ENCODE data around the gene PDZRN4. TPM values are rescaled to one million over a fixed set of nuclear protein-coding genes. Genes with fewer than 3 reads are reported as not detected.
"Not testable (repeated sequence)": the region's sequence is repeated elsewhere in the genome, so short reads cannot be mapped to it uniquely, and the experiment has no call there.

Gene PDZRN4
- total RNA-seq, 1 experiment from 2014 or later: not detected

DNA sequence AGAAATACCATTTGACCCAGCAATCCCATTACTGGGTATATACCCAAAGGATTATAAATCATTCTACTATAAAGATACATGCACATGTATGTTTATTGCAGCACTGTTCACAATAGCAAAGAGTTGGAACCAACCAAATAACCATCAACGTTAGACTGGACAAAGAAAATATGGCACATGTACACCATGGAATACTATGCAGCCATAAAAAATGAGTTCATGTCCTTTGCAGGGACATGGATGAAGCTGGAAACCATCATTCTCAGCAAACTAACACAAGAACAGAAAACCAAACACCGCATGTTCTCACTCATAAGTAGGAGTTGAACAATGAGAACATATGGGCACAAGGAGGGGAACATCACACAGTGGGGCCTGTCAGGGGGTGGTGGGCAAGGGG is 97.3 kb downstream of the PDZRN4 start:
- DNase-seq (ENCODE audit: low spot score): not testable (repeated sequence)

GRCh38 chr12:41286426-41286825 is 98.3 kb downstream of the PDZRN4 start:
- DNase-seq (ENCODE audit: low spot score): no peak

DNA sequence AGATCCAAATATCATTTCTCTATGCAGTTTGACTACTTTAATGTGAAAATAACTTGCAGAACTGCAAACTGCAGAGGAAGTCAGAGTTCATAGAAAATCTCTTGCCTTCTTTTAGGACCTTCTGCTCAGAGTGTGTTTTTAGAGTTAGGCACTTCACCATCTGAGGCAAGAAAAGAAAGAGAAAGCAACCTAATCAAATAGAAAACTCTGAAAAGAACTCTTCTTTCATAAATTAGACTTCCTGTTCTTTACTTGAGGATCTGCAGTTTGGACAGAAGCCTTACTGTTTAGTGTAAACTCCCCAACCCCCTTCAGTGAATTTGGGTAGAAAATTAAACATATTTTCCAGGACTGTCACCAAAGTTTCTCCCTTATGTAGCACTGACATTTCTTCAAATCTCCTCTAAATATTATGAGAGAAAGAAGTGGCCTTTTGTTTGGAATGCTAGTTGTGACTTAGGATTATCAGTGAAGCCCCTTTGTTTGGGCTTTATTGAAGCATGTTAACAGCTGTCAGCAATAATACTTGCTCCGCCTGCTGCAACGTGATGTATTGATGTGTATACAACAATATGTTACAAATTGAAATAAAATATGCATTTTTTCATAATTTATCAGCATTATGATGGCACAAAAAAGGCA is 99.5 kb downstream of the PDZRN4 start:
- DNase-seq (ENCODE audit: low spot score): no peak

- no peak for DNase-seq (ENCODE audit: low spot score)
These were observed 100.2 kb downstream of the PDZRN4 start for GRCh38 chr12:41288142-41288811.

- no peak for DNase-seq (ENCODE audit: low spot score)
These were observed 101.4 kb downstream of the PDZRN4 start for GRCh38 chr12:41289501-41289900.

GRCh38 chr12:41293011-41293410 is 104.9 kb downstream of the PDZRN4 start:
- peak; percentile 59 for DNase-seq (ENCODE audit: low spot score)

DNA sequence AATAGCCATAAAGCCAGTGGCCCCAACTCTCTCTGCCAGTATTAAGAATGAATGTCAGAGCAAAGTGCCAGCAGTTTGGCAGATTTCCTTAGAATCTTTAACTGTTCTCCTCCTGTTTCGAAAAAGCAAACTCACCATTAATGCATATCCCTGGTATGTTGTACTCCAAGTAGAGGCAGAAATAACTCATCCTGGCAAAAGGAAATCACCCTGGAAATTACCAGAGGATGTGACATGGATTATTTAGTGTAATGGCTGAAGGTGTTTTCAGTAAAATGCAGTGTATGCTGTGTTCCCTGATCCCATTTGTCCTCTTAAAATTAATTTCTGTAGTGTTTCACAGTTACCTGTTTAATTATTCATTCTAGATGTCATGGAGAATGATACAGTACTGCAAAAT is 105.3 kb downstream of the PDZRN4 start:
- DNase-seq (ENCODE audit: low spot score): no peak

DNA sequence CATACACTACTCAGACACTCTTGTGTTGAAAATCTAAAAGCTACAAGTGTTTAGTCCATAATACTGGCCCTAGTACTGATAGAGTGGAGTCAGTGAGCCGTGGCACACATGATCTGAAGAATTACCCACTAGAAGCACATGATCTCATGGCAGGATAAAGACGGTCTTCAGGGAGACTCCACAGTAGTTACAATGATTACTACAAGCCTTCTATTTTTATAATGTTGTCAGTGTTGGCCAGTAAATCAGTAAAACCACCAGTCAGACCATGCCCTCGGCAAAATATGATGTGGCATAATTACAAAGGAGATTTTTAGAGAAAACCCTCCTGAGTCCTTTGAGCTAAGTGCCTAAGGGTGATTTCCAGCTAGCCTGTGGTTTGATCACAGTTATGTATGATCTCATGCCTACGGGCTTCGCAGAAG is 114.9 kb downstream of the PDZRN4 start:
- DNase-seq (ENCODE audit: low spot score): peak; percentile 8

- no peak for DNase-seq (ENCODE audit: low spot score)
These were observed 116.4 kb downstream of the PDZRN4 start for GRCh38 chr12:41304526-41304925.

- no peak for DNase-seq (ENCODE audit: low spot score)
These were observed 122.2 kb downstream of the PDZRN4 start for GRCh38 chr12:41310367-41310766.

DNA sequence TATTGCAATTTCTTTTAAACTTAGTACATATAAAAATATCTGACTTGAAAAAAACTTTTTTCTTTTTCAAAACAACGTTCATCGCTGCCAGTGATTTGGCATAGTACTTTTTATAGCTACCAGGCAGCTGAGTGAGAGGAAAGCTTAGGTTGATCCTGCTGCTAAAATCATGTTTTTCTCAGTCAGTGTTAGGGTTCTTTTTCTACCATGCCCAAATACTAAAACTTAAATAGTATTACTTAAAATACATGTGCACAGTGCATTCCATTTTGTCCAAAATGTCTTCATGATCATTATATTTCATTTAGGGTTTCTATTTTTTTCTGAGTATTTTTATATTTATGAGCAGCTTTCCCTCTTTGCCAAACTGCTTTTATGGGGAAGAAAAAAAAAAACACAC is 123.8 kb downstream of the PDZRN4 start:
- no peak for DNase-seq (ENCODE audit: low spot score)

DNA sequence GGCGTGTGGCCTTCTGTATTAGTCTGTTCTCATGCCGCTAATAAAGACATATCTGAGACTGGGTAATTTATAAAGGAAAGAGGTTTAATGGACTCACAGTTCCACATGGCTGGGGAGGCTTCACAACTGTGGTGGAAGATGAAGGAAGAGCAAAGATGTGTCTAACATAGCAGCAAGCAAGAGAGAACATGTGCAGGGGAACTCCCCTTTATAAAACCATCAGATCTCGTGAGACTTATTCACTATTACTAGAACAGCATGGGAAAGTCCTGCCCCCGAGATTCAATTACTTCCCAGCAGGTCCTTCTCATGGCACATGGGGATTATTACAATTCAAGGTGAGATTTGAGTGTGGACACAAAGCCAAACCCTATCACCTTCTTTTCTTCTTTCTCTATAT is 124.3 kb downstream of the PDZRN4 start:
- not testable (repeated sequence) for DNase-seq (ENCODE audit: low spot score)

DNA sequence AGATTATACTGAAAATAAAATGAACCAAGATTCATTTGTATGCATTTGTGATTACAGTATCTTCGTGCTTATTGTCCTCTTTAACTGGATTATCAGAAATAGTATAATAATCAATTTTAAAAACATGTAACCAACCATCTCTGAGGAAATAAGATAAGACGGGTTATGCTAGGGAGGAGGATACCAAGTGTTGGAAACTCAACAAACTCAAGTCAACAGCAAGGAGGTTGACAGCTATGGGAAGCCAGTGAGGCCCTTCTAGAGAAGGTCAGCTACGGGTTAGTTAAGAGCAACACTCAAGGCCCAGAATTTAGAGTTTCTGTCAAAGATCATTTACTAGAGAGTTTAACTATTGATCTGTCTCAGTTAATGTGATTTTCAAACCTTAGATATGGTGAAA is 137.2 kb downstream of the PDZRN4 start:
- DNase-seq (ENCODE audit: low spot score): no peak

GRCh38 chr12:41327096-41327895 is 139.2 kb downstream of the PDZRN4 start:
- no peak for DNase-seq (ENCODE audit: low spot score)

DNA sequence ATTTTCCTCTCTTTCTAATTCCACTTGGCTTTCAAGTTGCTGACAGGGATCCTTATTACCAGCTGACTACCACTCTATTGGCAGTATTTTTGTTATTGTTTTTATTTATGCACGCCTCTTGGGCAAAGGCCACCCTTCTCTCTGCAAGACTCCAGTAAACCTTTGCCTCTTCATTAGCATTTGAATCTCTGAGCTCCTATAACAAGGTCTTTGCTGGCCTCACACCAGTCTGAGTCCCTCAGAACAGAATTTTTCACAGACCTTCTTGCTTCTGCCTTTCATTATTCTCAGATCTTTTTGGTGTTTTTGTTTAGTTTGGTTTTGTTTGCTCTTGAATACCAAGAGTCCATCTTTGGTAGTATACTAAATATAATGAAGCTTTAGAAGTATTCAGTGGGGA is 145.9 kb downstream of the PDZRN4 start:
- DNase-seq (ENCODE audit: low spot score): no peak

- DNase-seq (ENCODE audit: low spot score): no peak
These were observed 146.3 kb downstream of the PDZRN4 start for GRCh38 chr12:41334390-41334789.

- no peak for DNase-seq (ENCODE audit: low spot score)
These were observed 148.0 kb downstream of the PDZRN4 start for GRCh38 chr12:41336041-41336549.

DNA sequence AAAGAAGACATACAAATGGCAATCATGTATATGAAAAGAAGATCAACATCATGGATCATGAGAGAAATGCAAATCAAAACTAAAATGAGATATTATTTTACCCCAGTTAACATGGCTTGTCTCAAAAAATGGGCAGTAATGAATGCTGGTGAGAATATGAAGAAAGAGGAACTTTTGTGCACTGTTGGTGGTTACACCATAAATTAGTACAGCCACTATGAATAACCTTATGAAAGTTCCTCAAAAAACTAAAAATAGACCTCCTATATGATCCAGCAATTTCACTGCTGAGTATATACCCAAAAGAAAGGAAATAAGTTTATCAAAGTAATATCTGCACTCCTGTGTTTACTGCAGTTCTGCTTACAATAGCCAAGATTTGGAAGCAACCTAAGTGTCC is 151.7 kb downstream of the PDZRN4 start:
- no peak for DNase-seq (ENCODE audit: low spot score)

DNA sequence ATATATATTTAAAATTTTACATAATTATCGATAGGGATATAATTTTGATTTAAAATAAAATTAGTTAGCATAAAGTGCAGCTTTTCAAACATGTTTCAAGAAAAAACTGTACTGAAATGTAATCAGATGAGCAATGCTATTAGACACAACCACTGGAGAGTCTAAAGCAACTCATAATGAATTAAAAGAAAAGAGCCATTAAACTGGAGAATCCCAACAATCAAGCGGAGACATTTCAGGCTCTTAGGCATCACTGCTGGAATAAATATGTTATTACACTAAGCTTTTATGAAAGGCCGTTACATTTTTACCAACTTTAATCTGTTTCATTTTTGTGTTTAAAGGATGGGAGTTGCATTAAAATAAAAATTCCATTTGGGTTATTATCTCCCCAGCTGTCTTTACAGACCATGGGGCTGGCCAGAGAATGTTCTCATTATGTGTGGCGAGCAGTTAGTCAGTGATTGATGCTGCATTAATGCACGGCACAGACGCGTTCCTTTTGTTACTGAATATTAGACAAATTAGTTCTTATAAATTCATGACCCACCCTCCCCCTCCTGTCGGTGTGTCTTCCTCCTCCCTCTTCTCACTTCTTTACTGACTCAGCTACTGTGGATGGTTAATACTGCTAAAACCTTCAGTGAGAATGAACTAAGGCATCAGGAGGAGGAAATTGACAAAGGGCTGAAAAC is 156.8 kb downstream of the PDZRN4 start:
- no peak for DNase-seq (ENCODE audit: low spot score)

DNA sequence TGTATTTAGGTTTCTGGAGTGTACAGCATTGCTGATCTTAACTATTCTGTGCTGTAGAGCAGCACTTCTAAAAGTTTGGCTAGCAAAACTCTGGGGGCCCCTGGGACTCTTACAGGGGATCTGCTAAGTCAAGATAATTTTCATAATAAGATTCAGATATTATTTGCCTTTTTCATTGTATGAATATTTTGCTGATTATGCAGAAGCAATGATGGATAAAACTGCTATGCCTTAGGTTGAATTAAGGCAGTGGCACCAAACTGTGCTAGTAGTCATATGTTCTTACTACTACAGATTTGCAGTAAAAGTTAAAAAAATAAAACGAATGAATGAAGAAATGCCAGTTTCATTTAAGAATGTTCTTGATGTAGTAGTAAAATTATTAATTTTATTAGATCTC is 160.1 kb downstream of the PDZRN4 start:
- DNase-seq (ENCODE audit: low spot score): no peak

GRCh38 chr12:41356181-41356580 is 168.1 kb downstream of the PDZRN4 start:
- no peak for DNase-seq (ENCODE audit: low spot score)

- DNase-seq (ENCODE audit: low spot score): no peak
These were observed 173.6 kb downstream of the PDZRN4 start for GRCh38 chr12:41361738-41362137.

Data from A172 (cell line).